Progenitor cell of endocrine pancreas (in vitro differentiated cells): ENCODE results near the gene CSMD2. TPM values are rescaled to one million over a fixed set of nuclear protein-coding genes. Genes with fewer than 3 reads are reported as not detected.

Experiments
- DNase-seq: peaks from one replicate; pipeline ENCODE4 v3.0.0; 2021; ENCODE audit warnings: low spot score; ENCODE audit not compliant: unreplicated experiment
- H3K27ac Mint-ChIP-seq: 2 replicates; pipeline ENCODE4 v1.8.0; 2021; ENCODE audit warnings: mild to moderate bottlenecking, moderate library complexity, mixed read lengths
- H3K27me3 Mint-ChIP-seq: 2 replicates; pipeline ENCODE4 v1.8.0; 2021; ENCODE audit warnings: mixed read lengths
- H3K36me3 Mint-ChIP-seq: 2 replicates; pipeline ENCODE4 v1.8.0; 2022; ENCODE audit warnings: mixed read lengths; ENCODE audit not compliant: insufficient read depth
- H3K4me1 Mint-ChIP-seq: 2 replicates; pipeline ENCODE4 v1.8.0; 2021; ENCODE audit warnings: low read depth, mixed read lengths
- H3K4me3 Mint-ChIP-seq: 2 replicates; pipeline ENCODE4 v1.8.0; 2021; ENCODE audit warnings: low read depth, mild to moderate bottlenecking, moderate library complexity, mixed read lengths
- H3K9me3 Mint-ChIP-seq: 2 replicates; pipeline ENCODE4 v1.8.0; 2021; ENCODE audit warnings: low read depth, mixed read lengths
- CTCF ChIP-seq: fragments of 200-600 bp; sonication (generic); IDR thresholded peaks from one replicate; pipeline ENCODE4 v1.5.0; 2021; ENCODE audit warnings: antibody characterized with exemption, mild to moderate bottlenecking; ENCODE audit not compliant: unreplicated experiment
- total RNA-seq: library from RNA; stranded (reverse); gene quantifications from 2 replicates; pipeline ENCODE4 v1.2.1, GENCODE V29; 2021

Gene CSMD2
- total RNA-seq, 1 donor from 2014 or later, result 0.38 TPM

- Mint-ChIP-seq H3K4me3 (no peak overlapping the region), H3K36me3 (no peaks in the 10 kb centered on the region), H3K27me3 (peaks cover 11% of the 10 kb centered on the region), H3K9me3 (peaks cover 18% of the 10 kb centered on the region), H3K4me1 (no peaks in the 10 kb centered on the region), H3K27ac (no peak overlapping the region)
- no peak for TF ChIP-seq CTCF
- no peak for DNase-seq
These were observed 336.4 kb downstream of the CSMD2 start for GRCh38 chr1:33828654-33829053.

GRCh38 chr1:33828059-33828458 is 337.0 kb downstream of the CSMD2 start:
- no peaks in the 10 kb centered on the region for H3K36me3 Mint-ChIP-seq
- H3K27me3 Mint-ChIP-seq, result peaks cover 15% of the 10 kb centered on the region
- TF ChIP-seq CTCF, result no peak
- no peak overlapping the region for H3K4me3 Mint-ChIP-seq
- H3K9me3 Mint-ChIP-seq, result peaks cover 18% of the 10 kb centered on the region
- no peaks in the 10 kb centered on the region for H3K4me1 Mint-ChIP-seq
- no peak for DNase-seq
- H3K27ac Mint-ChIP-seq, result no peak overlapping the region

GRCh38 chr1:33826711-33827110 is 338.3 kb downstream of the CSMD2 start:
- Mint-ChIP-seq H3K27me3 (peaks cover 26% of the 10 kb centered on the region), H3K4me3 (no peak overlapping the region), H3K4me1 (no peaks in the 10 kb centered on the region), H3K9me3 (peaks cover 15% of the 10 kb centered on the region), H3K27ac (no peak overlapping the region), H3K36me3 (no peaks in the 10 kb centered on the region)
- DNase-seq, result no peak
- no peak for TF ChIP-seq CTCF

GRCh38 chr1:33826311-33826710 is 338.7 kb downstream of the CSMD2 start:
- H3K27ac Mint-ChIP-seq, result no peak overlapping the region
- H3K36me3 Mint-ChIP-seq, result no peaks in the 10 kb centered on the region
- H3K27me3 Mint-ChIP-seq, result peaks cover 28% of the 10 kb centered on the region
- no peak for DNase-seq
- no peak overlapping the region for H3K4me3 Mint-ChIP-seq
- H3K9me3 Mint-ChIP-seq, result peaks cover 15% of the 10 kb centered on the region
- TF ChIP-seq CTCF, result no peak
- H3K4me1 Mint-ChIP-seq, result no peaks in the 10 kb centered on the region

- H3K9me3 Mint-ChIP-seq, result peaks cover 9% of the 10 kb centered on the region
- TF ChIP-seq CTCF, result no peak
- no peaks in the 10 kb centered on the region for H3K36me3 Mint-ChIP-seq
- H3K4me3 Mint-ChIP-seq, result no peak overlapping the region
- no peaks in the 10 kb centered on the region for H3K4me1 Mint-ChIP-seq
- no peak overlapping the region for H3K27ac Mint-ChIP-seq
- DNase-seq, result no peak
- H3K27me3 Mint-ChIP-seq, result peaks cover 28% of the 10 kb centered on the region
These were observed 339.5 kb downstream of the CSMD2 start for GRCh38 chr1:33825506-33825905.
